Spleen (tissue), 11 donors: ENCODE data around the gene MCF2L. TPM values are rescaled to one million over a fixed set of nuclear protein-coding genes. Genes with fewer than 3 reads are reported as not detected.

ENCODE experiments used
- DNase-seq: peaks from one replicate; pipeline ENCODE4 v3.0.0-alpha.2; 2020
- H3K27ac ChIP-seq, 8 donors: fragments of 200-600 bp; sonication (generic) in 7 of 8; 1 replicate in 4 of 8; 2 replicates in 4 of 8; pipeline versions ENCODE4 v1.5.0 to v1.8.0; 2016 to 2021; ENCODE audit warnings: inconsistent platforms in 4 of 8, mild to moderate bottlenecking in 4 of 8, moderate library complexity in 1 of 8
- H3K27me3 ChIP-seq, 7 donors: fragments of 200-600 bp; sonication (generic) in 6 of 7; replicated peaks in 1 of 7; 1 replicate in 4 of 7; 2 replicates in 3 of 7; pipeline versions ENCODE4 v1.5.0 to v1.8.0; 2016 to 2021; ENCODE audit warnings: inconsistent platforms in 3 of 7, mild to moderate bottlenecking in 1 of 7
- H3K36me3 ChIP-seq, 6 donors: fragments of 200-600 bp; sonication (generic) in 5 of 6; 1 replicate in 4 of 6; 2 replicates in 2 of 6; pipeline versions ENCODE4 v1.5.0 to v1.8.0; 2016 to 2021; ENCODE audit warnings: inconsistent platforms in 2 of 6
- H3K4me1 ChIP-seq, 6 donors: fragments of 200-600 bp; sonication (generic) in 5 of 6; 1 replicate in 3 of 6; 2 replicates in 3 of 6; pipeline versions ENCODE4 v1.5.0 to v1.8.0; 2016 to 2021; ENCODE audit warnings: inconsistent platforms in 3 of 6
- H3K4me3 ChIP-seq, 8 donors: fragments of 200-600 bp; sonication (generic) in 7 of 8; 1 replicate in 4 of 8; 2 replicates in 4 of 8; pipeline versions ENCODE4 v1.5.0 to v1.8.0; 2016 to 2021; ENCODE audit warnings: inconsistent platforms in 4 of 8, mild to moderate bottlenecking in 4 of 8, moderate library complexity in 2 of 8
- H3K9me3 ChIP-seq, 8 donors: fragments of 200-600 bp; sonication (generic) in 7 of 8; 1 replicate in 4 of 8; 2 replicates in 4 of 8; pipeline versions ENCODE4 v1.5.0 to v1.8.0; 2016 to 2021; ENCODE audit warnings: inconsistent platforms in 4 of 8
- CTCF ChIP-seq, 11 experiments: fragments of 200-600 bp in 7 of 11; fragments of 450-650 bp in 4 of 11; sonication (generic) in 4 of 11; IDR thresholded peaks in 8 of 11; conservative IDR thresholded peaks in 3 of 11; 1 replicate in 7 of 11; 2 replicates in 4 of 11; pipeline versions ENCODE4 v1.4.0 to v1.8.0; 2016 to 2021; ENCODE audit warnings: antibody characterized with exemption in 11 of 11, inconsistent platforms in 4 of 11, mild to moderate bottlenecking in 1 of 11
- POLR2A ChIP-seq, 3 donors: fragments of 450-650 bp; IDR thresholded peaks; one replicate each; pipeline ENCODE4 v1.5.1; 2017; ENCODE audit warnings: antibody characterized with exemption in 3 of 3, mild to moderate bottlenecking in 1 of 3
- POLR2AphosphoS5 ChIP-seq, 3 donors: sonication (generic); formaldehyde crosslinking; IDR thresholded peaks; one replicate each; pipeline ENCODE4 v1.5.1; 2017; ENCODE audit warnings: antibody characterized with exemption in 3 of 3
- WGBS, 5 donors: extraction: QIAGEN DNeasy Blood & Tissue Kit in 3 of 5; methylation state at CpG; one replicate each; pipeline versions ENCODE4 v1.1.5 to v1.1.7; 2013 to 2018; 5-methylcytosine and 5-hydroxymethylcytosine counted together
- intact Hi-C: fragments of 100-400 bp; cut with DNase I; formaldehyde crosslinking; loops from one replicate; pipeline ENCODE4 v1.15.0; 2023; ENCODE audit warnings: low total_unique reads
- polyA plus RNA-seq, 3 donors: library from polyadenylated mRNA; stranded (reverse); fragments of 200-250 nt; gene quantifications; one replicate each; pipeline ENCODE4 v1.2.1, GENCODE V29; 2013
- total RNA-seq, 7 donors: library from RNA; depleted of rRNA in 3 of 7; stranded (reverse); fragments of >200 nt in 3 of 7; fragmentation: NEBNext Ultra II Directional in 4 of 7; extraction: Animal tissue kit (Norgen Biotek cat#: 25700) in 4 of 7; gene quantifications; one replicate each; pipeline versions ENCODE4 v1.1.0 to v1.2.1, GENCODE V29; 2016 to 2021
- donor health status: healthy with polysubstance abuse.
- donor health status: DM: no; HTN: no; CAD: no; lungs with moderate emphysema.
- donor health status: DM: no; HTN: no; CAD: no.
- donor health status: Bipolar disorder and iron deficiency.
- donor health status: healthy.
- donor health status: DM: no; HTN: no; CAD: no.
- donor health status: DM: yes; HTN: yes; CAD: no.

The MCF2L gene
- total and polyA plus RNA-seq, 10 donors: 4.3 to 21.4 (median 13.0) TPM

DNA sequence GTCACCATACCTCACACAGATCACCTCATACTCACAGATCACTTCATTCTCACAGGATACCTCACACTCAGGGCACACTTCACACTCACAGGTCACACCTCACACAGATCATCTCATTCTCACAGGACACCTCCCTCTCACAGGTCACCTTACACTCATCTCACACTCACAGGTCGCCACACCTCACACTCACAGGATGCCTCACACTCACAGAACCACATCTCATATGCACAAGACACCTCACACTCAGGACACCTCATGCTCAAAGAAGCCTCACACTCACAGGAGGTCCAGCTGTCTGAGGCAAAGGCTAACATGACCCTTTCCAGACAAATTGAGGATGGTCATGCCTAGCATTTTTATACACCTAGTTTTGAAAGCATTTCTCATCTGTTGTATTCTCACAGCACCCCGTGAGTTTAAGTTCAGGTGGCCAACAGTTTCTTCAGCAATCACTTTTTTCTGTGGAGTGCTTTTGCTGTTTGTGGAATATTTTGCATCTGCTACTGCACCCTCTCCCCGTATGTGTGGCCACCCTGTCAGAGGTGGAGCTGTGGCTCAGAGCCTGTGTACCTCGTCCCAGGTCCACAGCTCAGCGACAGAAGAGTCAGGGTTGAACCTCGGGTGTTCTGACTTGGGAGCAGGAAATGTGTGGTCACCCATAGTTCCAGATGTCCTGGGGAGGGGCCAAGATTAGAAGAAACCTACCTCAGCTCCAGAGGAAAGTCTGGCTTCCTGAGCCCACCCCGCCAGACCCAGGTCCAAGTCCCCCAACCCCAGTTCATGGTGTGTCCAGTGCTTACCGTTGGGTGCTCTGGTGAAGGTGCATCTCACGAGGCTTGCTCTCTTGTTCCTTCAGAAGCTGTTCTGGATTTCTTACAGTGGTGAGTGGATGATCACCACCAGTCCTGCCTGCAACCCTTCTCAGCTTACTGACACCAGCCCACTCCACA, 144.2 kb downstream of the MCF2L start:
- Histone ChIP-seq H3K4me3 (no peak overlapping the region), H3K9me3 (no peaks in the 10 kb centered on the region), H3K4me1 (peaks cover 9 to 18% (median 15%) of the 10 kb centered on the region in 6 donors), H3K27me3 (peaks cover 0 to 32% (median 21%) of the 10 kb centered on the region in 7 donors), H3K27ac (no peak overlapping the region), H3K36me3 (no peaks in the 10 kb centered on the region)
- DNase-seq: peak; percentile 56
- TF ChIP-seq CTCF (IDR thresholded peaks at IDR 0.05 in 8 of 11, conservative IDR thresholded peaks at IDR 0.05 in 3 of 11) (no peak), POLR2A (IDR thresholded peaks at IDR 0.05) (no peak), POLR2AphosphoS5 (IDR thresholded peaks at IDR 0.05) (no peak)
- intact Hi-C loops: no loop called here
- WGBS, 5 donors: 28 to 42% (median 39%) methylated on average over 8 to 9 of the region's 9 CpGs

GRCh38 chr13:113113846-113114271, 144.8 kb downstream of the MCF2L start:
- intact Hi-C loops: no loop called here
- Histone ChIP-seq H3K36me3 (no peaks in the 10 kb centered on the region), H3K4me3 (no peak overlapping the region), H3K27me3 (peaks cover 0 to 39% (median 21%) of the 10 kb centered on the region in 7 donors), H3K27ac (no peak overlapping the region), H3K9me3 (no peaks in the 10 kb centered on the region), H3K4me1 (peaks cover 9 to 18% (median 15%) of the 10 kb centered on the region in 6 donors)
- TF ChIP-seq POLR2AphosphoS5 (IDR thresholded peaks at IDR 0.05) (no peak), CTCF (IDR thresholded peaks at IDR 0.05 in 8 of 11, conservative IDR thresholded peaks at IDR 0.05 in 3 of 11) (no peak), POLR2A (IDR thresholded peaks at IDR 0.05) (no peak)
- peak; percentile 54 for DNase-seq
- WGBS, 5 donors: 83 to 92% (median 88%) methylated on average over 2 to 8 of the region's 8 CpGs

DNA sequence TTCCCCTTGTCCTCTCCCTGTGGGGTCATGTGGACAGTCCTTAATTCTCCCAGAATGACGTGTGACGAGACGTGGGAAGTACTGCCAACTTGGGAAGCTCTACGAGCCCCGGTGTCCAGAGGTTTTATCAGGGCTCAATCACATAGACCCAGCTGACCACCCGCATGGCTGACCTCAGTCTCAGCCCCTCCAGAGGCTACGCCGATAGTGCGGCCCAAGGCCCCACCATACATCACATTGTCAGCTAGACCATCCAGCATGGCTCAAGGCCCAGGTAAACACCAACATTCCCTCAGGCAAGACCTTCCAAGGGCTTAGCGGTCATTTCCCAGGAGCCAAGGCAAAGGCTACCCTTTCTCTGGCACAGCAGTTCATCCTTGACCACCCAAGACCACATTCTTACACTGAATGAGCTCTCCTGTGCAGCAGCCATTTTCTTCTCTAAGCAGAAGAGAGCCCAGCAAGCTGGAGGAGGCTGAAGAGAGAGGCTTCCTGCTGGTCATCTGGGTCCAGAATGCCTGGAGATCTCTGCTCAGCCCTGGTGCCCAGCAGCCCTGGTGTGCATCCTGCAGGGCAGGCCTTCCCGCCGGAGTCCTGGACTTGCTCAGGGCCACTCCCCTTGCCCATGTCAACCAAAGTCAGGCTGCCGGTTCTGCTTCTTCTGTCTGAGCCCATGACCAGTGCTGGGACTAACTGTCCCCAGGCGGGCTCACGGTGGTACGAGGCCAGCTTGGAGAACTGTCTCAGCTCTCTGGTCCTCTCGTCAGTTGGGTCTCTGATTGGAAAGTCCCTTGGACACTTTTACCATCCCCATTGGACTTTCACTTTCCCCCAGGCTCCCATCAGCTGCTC, 145.7 kb downstream of the MCF2L start:
- Histone ChIP-seq H3K4me3 (no peak overlapping the region), H3K27ac (no peak overlapping the region), H3K9me3 (no peaks in the 10 kb centered on the region), H3K4me1 (peaks cover 9 to 14% (median 13%) of the 10 kb centered on the region in 6 donors), H3K36me3 (no peaks in the 10 kb centered on the region), H3K27me3 (peaks cover 0 to 30% (median 15%) of the 10 kb centered on the region in 7 donors)
- TF ChIP-seq CTCF (IDR thresholded peaks at IDR 0.05 in 8 of 11, conservative IDR thresholded peaks at IDR 0.05 in 3 of 11): no peak
- no peak for TF ChIP-seq POLR2AphosphoS5 (IDR thresholded peaks at IDR 0.05)
- TF ChIP-seq POLR2A (IDR thresholded peaks at IDR 0.05): no peak
- intact Hi-C loops: no loop called here
- WGBS, 5 donors: 86 to 89% (median 87%) methylated on average over 17 of the region's 17 CpGs
- DNase-seq: peak; percentile 59
